H1 (cell line): ENCODE data around the gene TNPO2.

Experiments used
- GABPA ChIP-seq: IDR thresholded peaks from 2 replicates; pipeline ENCODE4 v1.6.1; 2011; ENCODE audit warnings: mild to moderate bottlenecking, low read length, moderate library complexity, borderline replicate concordance; ENCODE audit not compliant: insufficient read depth
- RBBP5 ChIP-seq: IDR thresholded peaks from 2 replicates; pipeline ENCODE4 v1.7.1; 2012; ENCODE audit warnings: low read depth, mild to moderate bottlenecking, inconsistent platforms, low read length, moderate library complexity, borderline replicate concordance
- RFX5 ChIP-seq: IDR thresholded peaks from 2 replicates; pipeline ENCODE4 v1.6.1; 2011; ENCODE audit warnings: low read depth, low read length, improper control_type of control experiment, borderline replicate concordance
- TEAD4 ChIP-seq: IDR thresholded peaks from 2 replicates; pipeline ENCODE4 v1.6.1; 2012; ENCODE audit warnings: low read depth, low read length, inconsistent platforms, mixed read lengths

DNA sequence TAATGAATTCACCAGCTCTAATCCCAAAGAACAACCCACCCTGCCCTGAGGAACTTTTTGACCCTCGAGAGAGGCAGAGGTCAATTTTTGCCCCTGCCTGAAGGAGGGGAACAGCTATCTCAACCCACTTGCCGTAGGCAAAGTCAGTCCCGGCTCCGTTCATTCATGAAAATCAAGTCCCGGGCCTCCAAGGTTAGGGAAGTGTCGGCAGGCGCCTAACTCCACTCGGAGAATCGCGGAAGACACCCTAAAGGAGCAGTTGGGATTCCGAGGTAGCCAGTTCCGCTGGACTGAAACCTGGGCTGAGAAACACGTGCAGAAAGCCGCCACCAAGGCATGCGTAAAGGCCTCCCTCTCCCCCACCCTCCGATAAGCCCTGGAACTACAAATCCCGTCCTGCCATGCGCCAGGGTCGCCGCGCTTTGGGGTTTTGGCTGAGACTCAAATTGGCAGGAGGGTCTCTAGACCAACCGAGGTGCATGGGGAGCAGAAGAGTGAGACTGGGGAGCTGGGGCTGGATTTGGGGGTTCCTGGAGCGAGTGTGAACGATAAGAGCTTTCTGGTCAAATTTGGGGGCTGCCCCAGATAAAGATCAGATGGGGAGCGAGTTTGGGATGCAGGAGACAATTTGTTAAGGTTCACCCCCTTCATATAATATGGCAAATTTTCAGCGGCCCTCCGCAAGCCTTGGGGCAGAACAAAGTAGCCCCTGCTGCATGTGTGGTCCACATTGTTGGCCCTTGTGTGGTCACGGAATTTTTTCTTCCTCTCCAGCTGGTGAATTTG, at the start of gene TNPO2:
- no peak for TF ChIP-seq TEAD4
- TF ChIP-seq RBBP5, result no peak
- no peak for TF ChIP-seq RFX5
- TF ChIP-seq GABPA, result no peak
